ENCODE measurements around the gene KANSL1. TPM values are rescaled to one million over a fixed set of nuclear protein-coding genes. Genes with fewer than 3 reads are reported as not detected.

The KANSL1 gene
- total RNA-seq, 1 experiment from 2014 or later, result 47.6 TPM

DNA sequence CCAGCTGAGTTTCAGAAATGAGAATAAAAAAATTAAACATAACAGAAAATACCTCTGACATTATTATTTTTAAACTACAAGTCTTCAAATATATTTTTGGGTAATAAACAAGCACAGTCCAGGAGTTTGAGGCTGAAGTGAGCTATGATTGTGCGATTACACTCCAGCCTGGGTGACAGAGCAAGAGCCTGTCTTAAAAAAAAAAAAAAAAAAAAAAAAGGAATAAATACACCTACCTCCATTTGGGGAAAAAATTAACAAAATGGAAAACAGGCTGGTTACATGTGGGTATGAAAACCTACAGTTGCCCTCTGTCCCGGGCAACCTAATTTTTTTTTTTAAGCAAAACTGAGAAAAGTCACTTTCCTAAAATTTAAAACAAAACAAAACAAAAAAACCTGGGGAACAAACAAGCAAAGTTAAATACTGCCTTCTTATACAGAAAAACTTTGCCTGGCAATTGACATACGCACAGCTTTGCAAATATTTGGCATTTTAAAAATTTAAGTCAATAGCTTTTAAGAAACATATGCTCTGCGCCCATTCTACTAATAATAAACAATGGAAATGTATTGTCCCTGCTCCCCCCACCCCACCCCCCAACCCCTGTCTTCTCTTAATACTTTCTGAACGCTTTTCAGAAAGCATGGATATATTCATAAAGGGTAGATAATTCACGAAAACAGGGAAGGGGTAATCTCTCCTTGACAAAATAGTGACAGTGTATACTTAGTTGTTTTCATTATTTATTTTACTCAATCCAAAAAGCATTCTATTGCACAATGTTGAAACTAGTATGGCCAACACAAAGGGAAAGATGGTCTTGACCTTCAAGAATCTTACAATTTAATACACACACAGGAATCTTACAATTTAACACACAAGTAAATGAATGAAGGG is 112.9 kb downstream of the KANSL1 start:
- no peak for DNase-seq
- ChIA-PET CTCF (no interaction called here), POLR2A (ENCODE audit: unreplicated experiment) (no interaction called here)
- intact Hi-C loops (cut with micrococcal nuclease), result no loop called here
- Histone ChIP-seq H4K20me1 (ENCODE audit: low read length) (0 out of 2 replicates have a peak, but pooled peaks cover 4% of the 10 kb centered on the region), H2AFZ (ENCODE audit: low read length) (no peak overlapping the region), H3K4me1 (ENCODE audit: insufficient read depth, low read length) (no peaks in the 10 kb centered on the region), H3K4me3 (ENCODE audit: low read length) (no peak overlapping the region), H3K27ac (ENCODE audit: low read length) (no peak overlapping the region), H3K36me3 (ENCODE audit: low read depth, low read length) (peaks cover 3% of the 10 kb centered on the region; the same call in 1 of the 2 replicates), H3K9me3 (ENCODE audit: low read length) (no peaks in the 10 kb centered on the region), H3K9me2 (replicated peaks; ENCODE audit: low read length) (no peaks in the 10 kb centered on the region), H3K4me2 (ENCODE audit: low read length) (no peak overlapping the region), H3K79me2 (ENCODE audit: low read length) (peaks cover 40% of the 10 kb centered on the region), H3K9ac (ENCODE audit: low read length) (no peak overlapping the region), H3K27me3 (ENCODE audit: low read length) (no peaks in the 10 kb centered on the region), H3F3A (ENCODE audit: low read length, unreplicated experiment) (no peaks in the 10 kb centered on the region)
- ATAC-seq, result no peak
- TF ChIP-seq EZH2 (IDR thresholded peaks at IDR 0.05; ENCODE audit: low read length, unreplicated experiment) (no peak), EZH2phosphoT487 (IDR thresholded peaks at IDR 0.05; ENCODE audit: borderline replicate concordance, low read length) (no peak)
- TF ChIP-seq, protein P1, sequence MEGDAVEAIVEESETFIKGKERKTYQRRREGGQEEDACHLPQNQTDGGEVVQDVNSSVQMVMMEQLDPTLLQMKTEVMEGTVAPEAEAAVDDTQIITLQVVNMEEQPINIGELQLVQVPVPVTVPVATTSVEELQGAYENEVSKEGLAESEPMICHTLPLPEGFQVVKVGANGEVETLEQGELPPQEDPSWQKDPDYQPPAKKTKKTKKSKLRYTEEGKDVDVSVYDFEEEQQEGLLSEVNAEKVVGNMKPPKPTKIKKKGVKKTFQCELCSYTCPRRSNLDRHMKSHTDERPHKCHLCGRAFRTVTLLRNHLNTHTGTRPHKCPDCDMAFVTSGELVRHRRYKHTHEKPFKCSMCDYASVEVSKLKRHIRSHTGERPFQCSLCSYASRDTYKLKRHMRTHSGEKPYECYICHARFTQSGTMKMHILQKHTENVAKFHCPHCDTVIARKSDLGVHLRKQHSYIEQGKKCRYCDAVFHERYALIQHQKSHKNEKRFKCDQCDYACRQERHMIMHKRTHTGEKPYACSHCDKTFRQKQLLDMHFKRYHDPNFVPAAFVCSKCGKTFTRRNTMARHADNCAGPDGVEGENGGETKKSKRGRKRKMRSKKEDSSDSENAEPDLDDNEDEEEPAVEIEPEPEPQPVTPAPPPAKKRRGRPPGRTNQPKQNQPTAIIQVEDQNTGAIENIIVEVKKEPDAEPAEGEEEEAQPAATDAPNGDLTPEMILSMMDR (conservative IDR thresholded peaks at IDR 0.05; ENCODE audit: low read depth, low read length), result no peak
- no TSS peak for BruUV-seq (replicated peaks)

- H2AFZ ChIP-seq (ENCODE audit: low read length), result no peak overlapping the region
- H3K27ac ChIP-seq (ENCODE audit: low read length), result no peak overlapping the region
- no peak overlapping the region for H3K4me2 ChIP-seq (ENCODE audit: low read length)
- H3K9me2 ChIP-seq (replicated peaks; ENCODE audit: low read length), result no peaks in the 10 kb centered on the region
- intact Hi-C loops (cut with micrococcal nuclease), result loop anchor here (2.0 kb wide), 1 partner anchor 18 kb away; no protein-coding TSS in a partner anchor
- TF ChIP-seq, protein P1 (conservative IDR thresholded peaks at IDR 0.05; ENCODE audit: low read depth, low read length), result no peak
- TF ChIP-seq EZH2phosphoT487 (IDR thresholded peaks at IDR 0.05; ENCODE audit: borderline replicate concordance, low read length), result no peak
- TF ChIP-seq EZH2 (IDR thresholded peaks at IDR 0.05; ENCODE audit: low read length, unreplicated experiment), result no peak
- CTCF ChIA-PET, result no interaction called here
- no peaks in the 10 kb centered on the region for H3K27me3 ChIP-seq (ENCODE audit: low read length)
- H3K36me3 ChIP-seq (ENCODE audit: low read depth, low read length), result peaks cover 3% of the 10 kb centered on the region; the same call in 1 of the 2 replicates
- H3K9me3 ChIP-seq (ENCODE audit: low read length), result no peaks in the 10 kb centered on the region
- H4K20me1 ChIP-seq (ENCODE audit: low read length), result 0 out of 2 replicates have a peak, but pooled peaks cover 3% of the 10 kb centered on the region
- POLR2A ChIA-PET (ENCODE audit: unreplicated experiment), result interaction anchor here (0.7 kb wide), 1 partner anchor 82 kb away, joined by 5 read pairs; no protein-coding TSS in a partner anchor
- H3K4me3 ChIP-seq (ENCODE audit: low read length), result no peak overlapping the region
- peaks cover 42% of the 10 kb centered on the region for H3K79me2 ChIP-seq (ENCODE audit: low read length)
- ATAC-seq, result no peak
- no peak for DNase-seq
- H3F3A ChIP-seq (ENCODE audit: low read length, unreplicated experiment), result no peaks in the 10 kb centered on the region
- BruUV-seq (replicated peaks), result no TSS peak
- H3K9ac ChIP-seq (ENCODE audit: low read length), result no peak overlapping the region
- H3K4me1 ChIP-seq (ENCODE audit: insufficient read depth, low read length), result 0 out of 2 replicates have a peak, but pooled peaks cover under 1% of the 10 kb centered on the region
Measured at GRCh38 chr17:46078675-46079074, 114.6 kb downstream of the KANSL1 start.

All from PC-3 (cell line).